Measurements from ENCODE around the gene ZNF701.

DNA sequence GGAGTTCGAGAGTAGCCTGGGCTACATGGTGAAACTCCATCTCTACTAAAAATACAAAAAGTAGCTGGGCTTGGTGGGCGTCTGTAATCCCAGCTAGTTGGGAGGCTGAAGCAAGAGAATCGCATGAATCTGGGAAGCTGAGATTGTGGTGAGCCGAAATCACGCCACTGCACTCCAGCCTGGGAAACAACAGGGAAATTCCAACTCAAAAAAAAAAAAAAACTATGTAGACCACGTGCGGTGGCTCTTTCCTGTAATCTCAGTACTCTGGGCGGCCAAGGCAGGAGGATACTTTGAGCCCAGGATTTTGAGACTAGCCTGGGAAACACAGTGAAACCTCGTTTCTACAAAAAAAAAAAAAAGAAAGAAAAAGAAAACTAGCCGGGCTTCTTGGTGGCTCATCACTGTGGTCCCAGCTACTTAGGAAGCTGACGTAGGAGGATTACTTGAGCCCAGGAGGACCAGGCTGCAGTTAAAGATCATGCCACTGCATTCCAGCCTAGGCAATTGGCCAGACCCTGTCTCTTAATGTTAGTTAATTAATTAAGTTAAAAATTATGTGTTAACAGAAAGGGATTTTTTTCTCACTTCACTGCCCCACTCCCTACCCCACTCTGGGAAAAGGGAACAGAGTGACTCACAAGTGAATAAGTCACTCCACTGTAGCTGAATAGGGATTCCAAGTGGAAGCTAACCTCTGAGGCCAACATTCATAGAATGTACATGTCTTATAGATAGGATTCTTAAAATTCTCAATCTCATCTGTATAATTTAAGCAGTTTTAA lies 65.9 kb downstream of the ZNF701 start:
- TF ChIP-seq POLR2A (IDR thresholded peaks at IDR 0.05), result no peak
- TF ChIP-seq, protein P1, sequence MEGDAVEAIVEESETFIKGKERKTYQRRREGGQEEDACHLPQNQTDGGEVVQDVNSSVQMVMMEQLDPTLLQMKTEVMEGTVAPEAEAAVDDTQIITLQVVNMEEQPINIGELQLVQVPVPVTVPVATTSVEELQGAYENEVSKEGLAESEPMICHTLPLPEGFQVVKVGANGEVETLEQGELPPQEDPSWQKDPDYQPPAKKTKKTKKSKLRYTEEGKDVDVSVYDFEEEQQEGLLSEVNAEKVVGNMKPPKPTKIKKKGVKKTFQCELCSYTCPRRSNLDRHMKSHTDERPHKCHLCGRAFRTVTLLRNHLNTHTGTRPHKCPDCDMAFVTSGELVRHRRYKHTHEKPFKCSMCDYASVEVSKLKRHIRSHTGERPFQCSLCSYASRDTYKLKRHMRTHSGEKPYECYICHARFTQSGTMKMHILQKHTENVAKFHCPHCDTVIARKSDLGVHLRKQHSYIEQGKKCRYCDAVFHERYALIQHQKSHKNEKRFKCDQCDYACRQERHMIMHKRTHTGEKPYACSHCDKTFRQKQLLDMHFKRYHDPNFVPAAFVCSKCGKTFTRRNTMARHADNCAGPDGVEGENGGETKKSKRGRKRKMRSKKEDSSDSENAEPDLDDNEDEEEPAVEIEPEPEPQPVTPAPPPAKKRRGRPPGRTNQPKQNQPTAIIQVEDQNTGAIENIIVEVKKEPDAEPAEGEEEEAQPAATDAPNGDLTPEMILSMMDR (IDR thresholded peaks at IDR 0.05), result no peak
